ENCODE measurements around the gene ZSCAN22.

ZSCAN22 gene

DNA sequence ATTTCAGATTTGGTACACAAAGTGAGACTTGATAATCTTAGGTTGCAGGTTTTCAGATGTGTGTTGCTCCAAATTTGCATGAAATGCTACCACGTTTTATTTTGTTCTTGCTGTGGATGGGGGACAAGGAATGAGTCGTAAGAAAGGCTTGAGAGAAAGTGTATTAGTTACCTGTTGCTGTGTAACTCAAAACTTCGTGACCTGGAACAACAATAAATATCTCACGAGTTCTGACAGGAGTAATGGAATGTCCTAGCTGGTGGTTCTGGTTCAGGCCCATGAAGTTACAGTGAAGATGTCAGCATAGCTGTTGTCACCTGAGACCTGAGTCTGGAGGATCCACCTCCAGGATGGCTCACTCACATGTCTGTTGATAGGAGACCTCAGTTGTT lies 46.9 kb upstream of the ZSCAN22 start:
- POLR2A ChIA-PET = no interaction called here
- TF ChIP-seq, protein P1, sequence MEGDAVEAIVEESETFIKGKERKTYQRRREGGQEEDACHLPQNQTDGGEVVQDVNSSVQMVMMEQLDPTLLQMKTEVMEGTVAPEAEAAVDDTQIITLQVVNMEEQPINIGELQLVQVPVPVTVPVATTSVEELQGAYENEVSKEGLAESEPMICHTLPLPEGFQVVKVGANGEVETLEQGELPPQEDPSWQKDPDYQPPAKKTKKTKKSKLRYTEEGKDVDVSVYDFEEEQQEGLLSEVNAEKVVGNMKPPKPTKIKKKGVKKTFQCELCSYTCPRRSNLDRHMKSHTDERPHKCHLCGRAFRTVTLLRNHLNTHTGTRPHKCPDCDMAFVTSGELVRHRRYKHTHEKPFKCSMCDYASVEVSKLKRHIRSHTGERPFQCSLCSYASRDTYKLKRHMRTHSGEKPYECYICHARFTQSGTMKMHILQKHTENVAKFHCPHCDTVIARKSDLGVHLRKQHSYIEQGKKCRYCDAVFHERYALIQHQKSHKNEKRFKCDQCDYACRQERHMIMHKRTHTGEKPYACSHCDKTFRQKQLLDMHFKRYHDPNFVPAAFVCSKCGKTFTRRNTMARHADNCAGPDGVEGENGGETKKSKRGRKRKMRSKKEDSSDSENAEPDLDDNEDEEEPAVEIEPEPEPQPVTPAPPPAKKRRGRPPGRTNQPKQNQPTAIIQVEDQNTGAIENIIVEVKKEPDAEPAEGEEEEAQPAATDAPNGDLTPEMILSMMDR (IDR thresholded peaks at IDR 0.05; ENCODE audit: control extremely low read depth, extremely low read depth, low read depth, missing control alignments) = no peak
- CTCF ChIA-PET = interaction anchor here (1.0 to 1.3 kb wide), 2 partner anchors 27 to 68 kb away, joined by 3 to 4 read pairs; no protein-coding TSS in a partner anchor
- DNase-seq (ENCODE audit: extremely low spot score) = no peak

DNA sequence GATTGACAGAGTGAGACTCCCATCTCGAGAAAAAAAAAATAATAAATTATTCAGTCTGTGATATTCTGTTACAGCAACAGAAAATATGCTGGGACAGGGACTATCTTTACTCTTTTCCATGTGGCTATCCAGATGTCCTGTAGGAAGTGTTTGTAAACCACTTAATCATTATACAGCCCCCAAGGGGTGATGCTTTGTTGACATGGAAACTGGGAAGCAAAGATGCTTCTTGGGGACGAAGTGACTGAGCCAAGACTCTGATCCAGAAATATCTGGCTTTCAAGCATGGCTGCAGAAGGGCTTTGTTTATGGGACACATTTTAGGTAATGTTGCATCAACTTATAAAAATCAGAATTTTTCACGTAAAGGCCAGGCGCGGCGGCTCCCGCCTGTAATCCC lies 42.6 kb upstream of the ZSCAN22 start:
- no peak for DNase-seq (ENCODE audit: extremely low spot score)
- ChIA-PET CTCF (no interaction called here), POLR2A (no interaction called here)
- TF ChIP-seq, protein P1 (IDR thresholded peaks at IDR 0.05; ENCODE audit: control extremely low read depth, extremely low read depth, low read depth, missing control alignments) = no peak

DNA sequence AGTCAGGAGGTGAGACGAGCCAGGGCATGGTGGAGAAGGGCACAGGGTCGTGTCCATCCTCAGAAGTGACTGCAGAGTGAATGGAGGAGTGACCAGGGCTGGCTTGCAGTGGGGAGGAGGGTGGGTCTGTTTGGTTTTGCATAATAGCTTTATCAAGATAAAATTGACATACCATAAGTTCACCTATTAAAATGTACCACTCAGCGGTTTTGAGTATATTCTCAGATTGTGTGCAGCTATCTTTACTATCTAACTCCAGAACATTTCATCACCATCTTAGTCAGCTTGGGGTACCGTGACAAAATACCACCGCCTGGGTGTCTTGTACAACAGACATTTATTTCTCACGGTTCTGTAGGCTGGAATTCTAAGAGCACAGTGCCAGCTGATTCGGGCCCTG lies 34.9 kb upstream of the ZSCAN22 start:
- POLR2A ChIA-PET = no interaction called here
- CTCF ChIA-PET = no interaction called here
- TF ChIP-seq, protein P1 (IDR thresholded peaks at IDR 0.05; ENCODE audit: control extremely low read depth, extremely low read depth, low read depth, missing control alignments) = no peak
- DNase-seq (ENCODE audit: extremely low spot score) = no peak

DNA sequence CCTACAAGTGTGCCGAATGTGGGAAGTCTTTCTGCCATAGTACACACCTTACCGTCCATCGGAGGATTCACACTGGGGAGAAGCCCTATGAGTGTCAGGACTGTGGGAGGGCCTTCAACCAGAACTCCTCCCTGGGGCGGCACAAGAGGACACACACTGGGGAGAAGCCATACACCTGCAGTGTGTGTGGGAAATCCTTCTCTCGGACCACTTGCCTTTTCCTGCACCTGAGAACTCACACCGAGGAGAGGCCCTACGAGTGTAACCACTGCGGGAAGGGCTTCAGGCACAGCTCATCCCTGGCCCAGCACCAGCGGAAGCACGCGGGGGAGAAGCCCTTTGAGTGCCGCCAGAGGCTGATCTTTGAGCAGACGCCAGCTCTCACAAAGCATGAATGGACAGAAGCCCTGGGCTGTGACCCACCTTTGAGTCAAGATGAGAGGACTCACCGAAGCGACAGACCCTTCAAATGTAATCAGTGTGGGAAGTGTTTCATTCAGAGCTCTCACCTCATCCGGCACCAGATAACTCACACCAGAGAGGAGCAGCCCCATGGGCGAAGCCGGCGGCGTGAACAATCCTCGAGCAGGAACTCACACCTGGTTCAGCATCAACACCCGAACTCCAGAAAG lies 31.9 kb upstream of the ZSCAN22 start:
- no peak for DNase-seq (ENCODE audit: extremely low spot score)
- TF ChIP-seq, protein P1 (IDR thresholded peaks at IDR 0.05; ENCODE audit: control extremely low read depth, extremely low read depth, low read depth, missing control alignments) = no peak
- POLR2A ChIA-PET = no interaction called here
- CTCF ChIA-PET = no interaction called here

DNA sequence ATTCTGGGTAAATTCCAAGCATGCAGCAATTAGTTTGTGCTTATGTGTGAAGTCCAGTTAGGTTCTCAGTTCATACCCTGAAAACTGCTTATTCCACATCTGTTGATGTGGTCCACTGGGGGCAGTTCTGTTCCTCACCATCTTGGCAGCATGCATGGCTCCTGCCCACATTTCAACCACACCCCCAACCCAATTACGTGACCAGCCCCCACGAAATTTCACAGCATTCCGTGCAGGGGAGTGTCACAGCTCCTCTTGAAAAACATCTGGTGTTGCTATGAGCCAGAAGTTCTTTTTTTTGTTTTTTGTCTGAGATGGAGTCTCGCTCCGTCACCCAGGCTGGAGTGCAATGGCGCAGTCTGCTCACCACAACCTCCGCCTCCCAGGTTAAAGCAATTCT lies 30.7 kb upstream of the ZSCAN22 start:
- TF ChIP-seq, protein P1 (IDR thresholded peaks at IDR 0.05; ENCODE audit: control extremely low read depth, extremely low read depth, low read depth, missing control alignments) = no peak
- ChIA-PET CTCF (interaction anchor here (1.0 kb wide), 1 partner anchor 10 kb away, joined by 3 read pairs; no protein-coding TSS in a partner anchor), POLR2A (no interaction called here)
- DNase-seq (ENCODE audit: extremely low spot score) = no peak

DNA sequence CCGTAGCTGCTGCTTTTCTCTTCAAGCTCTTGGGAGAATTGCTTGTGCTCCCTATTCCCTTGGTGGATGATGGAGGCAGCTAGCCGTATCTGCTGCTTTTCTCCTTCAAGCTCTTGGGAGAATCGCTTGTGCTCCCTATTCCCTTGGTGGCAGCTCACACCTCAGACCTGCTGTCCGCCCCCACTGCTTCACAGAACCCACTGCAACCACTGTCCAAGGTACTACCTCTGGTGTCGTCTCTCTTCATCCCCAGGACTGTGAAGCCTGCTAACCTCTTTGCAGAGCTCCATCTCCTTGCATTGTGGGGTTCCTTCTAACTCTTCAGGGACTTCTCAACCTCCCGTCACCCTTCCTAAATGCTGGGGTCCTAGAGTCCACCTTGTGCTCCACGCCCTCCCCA lies 26.2 kb upstream of the ZSCAN22 start:
- CTCF ChIA-PET = interaction anchor here (1.1 to 1.5 kb wide), 3 partner anchors 9 to 15 kb away, joined by 3 to 6 read pairs (median 3); no protein-coding TSS in a partner anchor
- TF ChIP-seq, protein P1 (IDR thresholded peaks at IDR 0.05; ENCODE audit: control extremely low read depth, extremely low read depth, low read depth, missing control alignments) = no peak
- POLR2A ChIA-PET = interaction anchor here (0.6 kb wide), 1 partner anchor 82 kb away, joined by 3 read pairs; no protein-coding TSS in a partner anchor
- DNase-seq (ENCODE audit: extremely low spot score) = no peak

Measured in GM10248 (cell line).